Hematopoietic multipotent progenitor cell treated with erythropoietin and hydrocortisone succinate and interleukin-3 and kit ligand, for 15 days (in vitro differentiated cells): ENCODE measurements around the gene CASTOR1.
A peak's percentile ranks its signal among the peaks of the same experiment; 100 is the strongest.

ENCODE experiments used
- DNase-seq: peaks from one replicate; pipeline ENCODE4 v3.0.0-alpha.2; 2015; ENCODE audit warnings: low spot score

Gene CASTOR1

DNA sequence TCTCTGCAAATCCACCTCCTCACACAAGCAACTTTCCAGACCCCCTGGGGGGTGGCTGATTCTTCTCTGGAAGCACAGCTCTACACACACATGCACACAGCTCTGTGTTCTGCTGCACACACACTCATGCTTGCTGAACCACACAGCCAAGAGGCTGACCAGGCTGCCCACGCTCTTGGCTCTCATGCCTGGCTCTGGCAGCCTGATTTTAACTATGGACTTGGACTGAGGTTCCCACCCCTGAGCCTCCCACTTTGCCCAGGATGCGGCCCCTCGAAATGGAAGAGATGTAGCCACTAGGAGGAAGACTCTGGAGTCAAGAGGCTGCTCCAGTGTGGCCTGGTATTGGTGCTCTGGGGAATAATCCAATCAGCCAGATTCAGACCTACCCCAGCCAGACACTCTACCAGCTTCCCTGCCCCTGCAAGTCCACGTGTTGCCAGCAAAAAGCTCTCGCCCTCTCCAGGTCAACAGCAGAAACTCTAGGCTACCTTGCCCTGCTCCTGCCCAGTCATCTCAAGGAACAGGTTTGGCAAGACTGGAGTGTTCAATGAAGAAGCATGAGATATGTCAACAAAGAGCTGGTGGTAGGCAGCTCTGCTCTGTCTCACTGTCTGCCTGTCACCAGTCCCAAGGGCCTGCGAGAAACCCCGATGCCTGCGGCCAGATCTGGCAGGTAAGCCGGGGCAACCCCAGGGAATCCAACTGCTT, 8.8 kb upstream of the CASTOR1 start:
- DNase-seq = no peak

DNA sequence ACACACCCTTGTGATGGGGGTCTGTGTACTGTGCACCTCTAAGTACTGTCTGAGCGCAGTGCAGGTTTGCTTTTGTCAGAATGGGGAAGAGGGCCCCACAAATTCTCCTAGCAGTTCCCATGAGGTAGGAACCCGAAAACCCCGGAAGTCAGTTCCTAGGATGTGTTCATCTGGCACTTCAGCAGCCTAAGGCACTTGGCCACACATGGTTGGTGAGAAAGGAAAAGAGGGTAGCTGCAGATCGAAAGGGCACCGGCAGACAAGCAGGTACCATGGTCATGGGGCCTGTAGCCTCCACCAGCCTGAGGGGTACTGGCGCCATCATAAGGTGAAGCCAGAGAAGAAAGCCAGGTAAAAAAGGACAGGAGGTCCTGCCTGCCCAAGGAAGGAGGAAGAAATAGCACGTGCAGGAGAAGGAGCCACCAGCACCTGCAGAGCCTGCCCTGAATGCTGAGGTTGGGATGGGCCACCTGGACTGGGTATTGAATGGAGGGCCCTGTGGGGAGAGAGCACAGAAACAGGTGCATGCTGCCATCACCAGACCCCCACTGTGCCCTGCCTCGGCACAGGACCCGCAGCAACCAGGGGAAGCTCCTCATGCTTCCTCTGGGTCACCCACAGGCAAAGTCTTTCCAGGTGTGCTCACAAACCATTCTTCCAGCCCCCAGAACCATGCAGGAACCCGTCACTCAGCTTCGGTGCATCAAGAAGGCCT, 8.1 kb upstream of the CASTOR1 start:
- no peak for DNase-seq

DNA sequence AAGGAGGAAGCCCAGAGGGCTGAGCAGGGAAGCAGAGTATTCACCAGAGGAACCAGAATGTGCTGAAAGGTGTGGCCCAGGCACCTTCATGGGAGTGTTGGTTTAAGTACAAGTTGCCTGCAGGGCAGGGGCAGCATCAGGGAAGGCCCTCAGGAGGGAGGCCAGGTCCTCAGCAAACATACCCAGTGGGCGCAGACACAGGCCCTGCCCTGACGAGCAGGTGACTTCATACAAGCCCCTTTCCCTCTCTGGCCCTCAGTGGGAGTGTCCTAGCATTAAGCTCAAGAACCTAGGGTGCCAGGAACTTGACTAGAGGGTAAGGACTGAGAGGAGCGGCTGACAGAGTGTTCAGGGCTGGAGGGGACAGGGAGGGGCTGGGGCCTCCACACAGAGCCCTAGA, 7.5 kb upstream of the CASTOR1 start:
- DNase-seq = no peak

DNA sequence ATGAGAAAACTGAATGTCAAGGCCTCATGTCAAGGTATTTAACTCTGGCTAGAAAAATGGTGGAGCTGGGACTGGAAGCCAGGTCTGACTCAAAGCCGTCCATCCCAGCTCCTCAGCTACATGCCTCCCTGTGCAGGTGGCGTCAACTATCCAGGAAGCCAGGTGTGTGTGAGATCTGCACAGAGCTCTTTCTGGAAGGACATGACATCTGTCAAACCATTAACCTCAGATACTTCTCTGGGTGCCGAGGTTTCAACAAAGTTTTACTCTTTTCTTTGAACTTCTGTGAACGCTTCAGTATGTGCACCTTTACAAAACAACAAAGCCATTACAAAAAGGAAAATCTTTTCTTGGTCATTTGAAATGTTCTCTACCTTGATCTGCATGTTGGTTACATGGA, 7.0 kb upstream of the CASTOR1 start:
- DNase-seq = no peak

DNA sequence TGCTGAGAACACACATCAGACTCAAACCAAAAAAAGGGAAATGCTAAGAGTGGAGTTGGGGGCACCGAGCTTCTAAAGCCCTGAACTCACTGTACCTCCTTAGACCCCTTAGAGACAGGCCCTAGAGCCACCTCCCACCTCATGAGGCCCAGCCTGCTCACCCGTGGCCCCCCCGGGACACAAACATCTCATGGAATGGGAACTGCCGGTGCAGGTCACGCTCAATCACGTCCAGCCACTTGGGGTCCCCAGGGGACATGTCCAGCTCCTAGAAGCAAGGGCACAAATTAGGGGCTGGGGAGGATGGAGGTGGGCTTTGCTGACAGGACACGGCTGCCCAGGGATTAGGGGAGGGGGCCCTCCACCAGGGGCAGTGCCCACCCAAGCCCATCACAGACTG, 6.3 kb upstream of the CASTOR1 start:
- DNase-seq = no peak

DNA sequence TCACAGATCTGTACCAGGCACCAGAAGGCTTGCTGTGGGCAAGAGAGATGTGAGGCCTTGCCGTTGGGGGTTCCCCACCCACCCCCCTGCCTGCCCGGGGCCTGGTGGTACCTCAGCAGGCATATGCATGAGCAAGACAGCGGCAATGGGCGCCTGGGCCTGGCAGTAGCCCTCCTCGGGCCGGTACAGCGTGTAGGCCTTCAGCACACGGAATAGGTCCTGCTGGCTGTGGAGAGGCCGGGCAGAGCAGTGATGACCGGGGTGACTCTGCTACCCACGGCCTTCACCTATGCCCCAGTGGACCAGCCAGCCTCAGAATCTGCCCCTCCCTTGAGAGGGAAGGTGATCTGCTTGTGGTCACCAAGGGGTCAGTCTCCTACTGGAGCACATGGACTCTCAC, 5.5 kb upstream of the CASTOR1 start:
- DNase-seq = no peak

DNA sequence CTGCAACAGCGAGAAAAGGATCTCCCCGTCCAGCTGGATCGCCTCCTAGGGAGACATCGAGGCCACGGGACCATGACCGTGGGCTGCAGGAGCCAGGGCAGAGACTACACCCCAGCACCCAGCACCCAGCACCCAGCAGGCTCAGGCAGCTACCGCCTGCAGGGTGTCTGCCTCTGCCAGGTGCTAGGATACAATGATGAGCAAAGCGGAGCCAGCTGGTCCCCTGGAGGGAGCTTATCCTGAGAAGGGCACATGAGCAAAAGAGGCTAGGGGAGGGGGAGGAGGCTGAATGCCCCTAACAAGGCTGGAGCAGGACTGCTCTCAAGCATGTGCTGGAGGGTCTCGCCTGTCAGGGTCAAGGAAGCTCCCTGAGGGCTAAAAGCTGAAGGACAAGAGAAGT, 4.8 kb upstream of the CASTOR1 start:
- DNase-seq = no peak

DNA sequence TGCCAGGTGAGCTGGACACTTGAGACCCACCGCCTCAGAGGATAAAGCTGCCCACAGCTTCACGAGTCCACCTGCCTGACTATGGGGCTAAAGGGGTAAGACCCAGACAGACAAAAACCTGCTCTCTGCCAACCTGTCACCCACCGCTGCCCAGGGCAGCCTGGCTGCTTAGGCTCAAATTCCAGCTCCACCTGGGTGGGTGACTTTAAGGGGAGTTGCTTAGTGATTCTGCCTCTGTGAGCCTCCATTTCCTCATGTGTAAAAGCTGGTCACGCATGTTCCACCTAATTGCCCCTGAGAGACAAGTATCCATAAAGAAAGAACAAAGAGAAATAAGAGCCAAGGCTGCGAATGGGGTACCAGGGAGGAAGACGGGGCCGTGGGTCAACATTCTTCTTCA, 3.7 kb upstream of the CASTOR1 start:
- no peak for DNase-seq

DNA sequence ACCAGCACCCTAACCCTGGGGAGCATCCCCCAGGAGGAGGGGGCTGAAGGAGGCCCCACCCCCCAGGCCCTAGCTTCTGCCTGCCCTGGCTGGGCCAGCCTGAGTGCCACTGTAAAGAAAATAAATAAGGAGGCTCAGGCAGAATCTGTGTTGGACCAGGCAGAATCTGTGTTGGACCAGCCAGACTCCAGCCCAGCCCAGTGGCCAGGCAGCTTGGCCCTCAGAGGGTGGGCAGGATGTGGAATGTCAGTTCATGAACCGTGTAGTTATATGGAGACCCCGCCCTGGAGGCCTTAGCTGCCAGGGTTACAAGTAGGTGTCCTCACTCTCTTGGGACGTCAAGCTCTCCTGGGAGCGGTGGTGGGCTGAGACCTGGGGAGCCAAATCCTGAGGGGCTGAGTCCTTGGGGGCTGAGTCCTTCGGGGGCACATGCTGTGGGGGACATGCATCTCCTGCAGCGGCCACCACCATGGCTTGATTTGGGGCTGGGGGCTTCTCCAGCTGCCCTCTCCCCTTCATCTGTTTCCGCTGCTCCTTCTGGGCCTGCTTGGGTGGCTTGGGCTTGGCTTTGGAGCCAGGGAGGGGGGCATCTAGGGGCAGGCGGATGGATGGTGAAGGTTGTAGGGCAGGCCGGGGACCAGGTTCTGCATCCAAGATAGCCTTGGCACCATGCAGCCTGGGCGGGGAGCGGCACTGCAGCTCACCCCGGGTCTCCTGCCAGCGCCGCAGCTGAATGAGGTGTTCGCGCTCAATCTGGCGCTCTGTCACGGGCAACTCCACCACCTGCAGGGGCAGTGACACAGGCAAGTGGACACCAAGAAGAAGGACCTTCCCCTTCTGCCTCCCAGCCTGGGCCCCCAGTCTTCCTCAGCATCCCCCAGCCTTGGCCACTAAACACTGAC, 3.0 kb upstream of the CASTOR1 start:
- no peak for DNase-seq

DNA sequence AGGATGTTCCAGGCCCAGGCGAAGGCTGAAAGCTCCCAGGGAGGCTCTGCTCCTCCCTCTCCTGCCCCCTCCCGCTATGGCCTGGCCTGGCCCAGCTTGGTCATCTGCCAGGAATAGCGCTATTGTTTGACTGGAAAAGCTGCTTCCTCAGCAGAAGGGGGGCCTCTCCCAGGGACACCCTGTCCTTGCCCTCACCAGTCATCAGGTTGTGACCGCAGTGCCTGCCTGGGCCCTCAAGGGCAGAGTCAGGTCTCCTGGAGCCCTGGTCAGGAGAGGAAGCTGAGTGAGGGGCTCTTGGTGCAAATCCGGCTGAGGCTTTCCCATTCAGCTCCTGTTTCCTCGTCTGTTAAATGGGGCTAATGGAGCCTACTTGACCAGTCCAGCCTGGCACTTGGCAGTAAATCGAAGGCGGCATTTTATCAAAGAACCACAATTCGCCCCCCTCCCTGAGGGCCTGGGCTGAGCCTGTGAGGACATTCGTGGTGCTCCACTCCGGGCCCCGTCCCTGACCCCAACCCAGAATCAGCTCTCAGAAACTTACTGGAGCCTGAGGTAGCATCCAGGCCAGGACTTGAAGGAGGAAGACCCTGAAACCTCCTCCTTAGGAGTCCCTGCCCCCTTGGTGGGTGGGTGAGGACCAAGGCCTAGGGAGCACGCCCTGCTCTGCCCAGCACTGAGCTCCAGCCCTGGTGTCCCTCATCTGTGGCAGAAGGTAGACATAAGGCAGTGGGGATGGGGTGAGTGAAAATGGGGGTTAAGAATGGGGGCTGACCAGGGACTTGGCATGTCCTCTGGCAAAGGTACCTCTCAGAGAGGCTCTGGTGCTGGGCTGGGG, 2.0 kb upstream of the CASTOR1 start:
- no peak for DNase-seq

DNA sequence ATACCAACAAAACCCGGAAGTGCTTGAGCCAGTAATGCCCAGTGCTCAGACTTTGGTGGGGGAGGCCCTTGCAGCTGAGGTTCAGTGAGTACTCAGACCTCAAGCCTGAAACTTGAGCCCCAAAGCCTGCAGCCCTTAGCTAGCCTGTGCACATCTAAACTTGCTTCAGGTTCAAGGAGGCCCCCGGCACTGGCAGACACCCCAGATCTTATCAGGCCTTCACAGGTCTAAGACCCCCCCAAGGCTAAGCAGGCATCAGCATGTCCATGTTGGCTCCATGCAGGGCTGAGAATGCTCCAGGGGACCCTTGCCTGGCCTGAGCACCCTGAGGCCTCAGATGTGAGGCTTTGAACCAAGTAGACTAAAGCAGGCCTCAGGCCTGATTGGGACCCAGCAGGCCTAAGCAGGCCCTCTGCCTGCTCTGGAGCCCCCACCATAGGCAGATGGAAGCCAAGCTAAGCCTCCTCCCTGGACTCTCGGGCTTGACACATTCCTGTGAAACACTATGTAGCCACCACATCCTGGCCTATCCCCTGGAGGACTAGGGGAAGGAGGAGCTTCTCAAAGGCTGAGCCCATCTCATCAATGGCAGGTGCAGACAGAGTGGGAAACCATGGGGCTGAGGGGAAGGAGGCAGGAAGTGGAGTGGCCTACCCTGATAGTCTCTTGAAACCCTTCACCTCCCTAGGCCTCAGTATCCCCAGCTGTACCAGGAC, 1.2 kb upstream of the CASTOR1 start:
- no peak for DNase-seq

DNA sequence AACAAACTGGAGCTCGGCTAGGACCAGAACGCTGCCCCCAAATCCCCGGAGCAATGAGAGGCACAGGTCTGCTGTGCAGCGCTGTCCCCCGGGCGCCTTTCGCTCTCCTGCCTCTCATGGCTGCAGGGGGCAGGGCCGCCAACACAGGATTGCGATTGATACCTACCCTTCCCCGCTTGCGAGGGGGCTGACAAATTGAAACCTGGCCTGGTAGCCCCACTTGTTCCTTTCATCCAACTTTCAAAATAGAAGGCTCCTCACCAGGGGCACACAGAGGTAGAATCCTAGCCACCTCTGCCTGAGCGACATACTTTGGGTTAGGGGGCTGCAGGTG, 642 bp upstream of the CASTOR1 start:
- no peak for DNase-seq

DNA sequence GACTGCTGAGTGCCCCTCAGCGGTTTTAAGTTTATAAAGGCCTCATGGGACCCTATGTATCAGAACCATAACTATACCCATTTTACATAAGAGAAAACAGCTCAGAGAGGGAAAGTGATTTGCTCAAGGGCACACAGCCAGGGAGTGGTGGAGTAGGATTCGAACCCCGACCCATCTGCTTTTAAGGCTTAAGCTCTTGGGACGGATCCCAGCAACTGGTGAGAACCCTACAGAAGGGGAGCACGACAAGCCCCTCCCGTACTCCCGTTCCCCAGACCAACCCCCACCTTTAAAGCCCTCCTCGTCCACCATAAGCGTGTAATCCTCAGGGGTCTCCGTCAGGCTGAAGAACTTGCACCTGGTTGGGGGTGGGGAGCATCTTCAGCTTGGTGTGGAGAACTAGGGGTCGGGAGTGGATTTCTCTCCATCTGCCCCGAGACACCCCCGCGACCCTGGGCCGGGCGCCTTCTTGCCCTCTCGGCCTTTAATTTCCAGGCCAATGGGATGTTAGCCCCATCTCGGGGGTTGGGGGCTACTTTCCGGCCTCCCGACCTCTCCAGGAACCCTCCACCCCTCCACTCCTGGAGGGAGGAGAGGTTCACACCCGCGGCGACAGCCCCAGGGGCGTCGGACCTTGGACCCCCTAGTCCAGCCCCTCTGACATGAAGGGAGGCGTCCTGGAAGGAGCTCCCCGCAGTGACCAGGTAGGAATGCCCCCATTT, 725 bp downstream of the CASTOR1 start:
- no peak for DNase-seq

DNA sequence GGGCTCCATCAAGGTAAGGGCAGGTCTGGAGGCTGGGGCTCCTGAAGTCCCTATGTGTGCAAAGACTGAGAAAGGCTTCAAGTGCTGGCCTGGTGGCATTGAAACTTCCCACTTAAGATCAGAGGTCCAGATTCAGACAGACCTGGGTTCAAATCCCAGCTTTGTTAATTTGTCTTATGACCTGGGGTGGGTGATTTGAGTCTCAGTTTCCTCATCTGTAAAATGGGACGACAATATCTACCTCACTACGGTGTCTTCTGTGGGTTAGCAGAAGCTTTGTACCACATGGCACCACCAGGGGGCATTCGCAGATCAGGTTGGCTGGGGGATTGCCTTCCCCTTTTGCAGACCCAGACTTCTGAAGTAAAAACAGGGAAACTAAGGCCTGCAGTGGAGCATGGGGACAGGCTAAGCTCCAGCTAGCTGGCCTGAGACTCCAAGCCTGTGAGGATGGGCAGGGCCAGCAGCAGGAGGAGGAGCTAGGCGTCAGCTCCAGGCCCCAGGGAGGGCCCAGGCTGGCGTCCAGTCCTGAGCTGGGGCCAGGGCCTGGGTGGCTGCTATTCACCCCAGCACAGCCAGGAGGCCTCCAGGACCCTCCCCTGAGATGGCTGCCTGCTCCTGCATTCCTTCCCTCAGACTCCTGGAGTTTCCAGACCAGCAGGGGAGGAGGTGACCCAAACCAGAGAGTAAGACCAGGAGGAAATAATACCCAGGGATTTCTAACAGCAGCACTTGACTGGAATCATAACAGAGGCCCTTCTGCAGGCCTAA, 1.5 kb downstream of the CASTOR1 start:
- peak; percentile 86 for DNase-seq

DNA sequence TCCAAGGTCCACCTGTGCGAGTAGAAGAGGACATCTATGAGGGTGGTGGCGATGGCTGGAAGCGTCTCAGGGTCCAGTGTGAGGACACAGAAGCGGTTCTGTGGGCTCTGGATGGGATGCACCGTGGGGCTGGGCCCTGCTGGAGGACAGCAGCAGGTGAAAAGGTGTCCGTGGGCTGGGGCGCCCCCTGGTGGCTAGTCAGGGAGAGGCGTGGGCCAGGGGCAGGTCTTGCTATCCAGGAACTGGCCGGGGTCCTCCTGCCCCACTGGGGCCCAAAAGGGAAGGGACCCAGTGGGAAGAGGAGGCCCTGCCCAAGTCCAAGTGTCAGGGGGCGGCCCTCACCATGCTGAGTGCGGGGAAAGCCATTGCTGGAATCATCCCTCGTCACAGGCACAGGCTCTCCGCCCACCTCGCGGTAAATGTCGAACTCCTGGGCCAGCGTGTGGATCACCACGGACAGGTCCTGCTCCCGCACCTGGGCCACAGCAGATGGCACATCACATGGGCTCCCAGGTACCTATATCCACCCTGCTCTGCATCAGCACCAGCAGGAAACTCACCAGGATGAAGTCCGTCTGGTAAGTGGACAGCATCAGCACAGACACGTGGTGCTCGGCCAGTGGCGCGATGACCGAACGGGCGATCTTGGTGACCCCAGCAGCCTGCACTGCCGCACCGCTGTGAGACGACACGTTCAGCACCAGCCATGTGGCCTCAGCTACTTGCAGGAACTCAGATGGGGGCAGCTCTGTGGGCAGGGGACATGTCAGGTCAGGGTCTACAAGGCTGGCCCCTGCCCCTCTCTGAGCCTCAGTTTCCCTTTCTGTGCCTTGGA, 2.3 kb downstream of the CASTOR1 start:
- DNase-seq = peak; percentile 82

DNA sequence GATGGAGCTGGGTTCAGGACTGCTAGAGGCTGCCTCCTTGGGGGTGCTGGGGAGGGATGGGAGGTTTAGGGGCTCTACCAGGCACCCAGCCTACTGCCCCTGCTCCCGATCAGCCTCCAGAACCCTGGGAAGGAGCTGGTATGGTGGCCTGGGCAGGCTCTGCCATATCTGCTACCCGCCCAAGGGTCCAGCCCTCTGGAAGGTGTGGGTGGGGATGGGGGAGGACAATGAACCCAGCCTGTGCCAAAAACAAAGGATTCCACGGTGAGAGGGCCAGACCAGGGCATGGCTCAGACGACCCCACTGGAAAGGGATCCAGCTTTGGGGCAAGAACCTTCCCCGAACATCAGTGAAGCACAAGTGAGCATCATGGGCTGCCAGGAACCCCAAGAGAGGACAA, 3.0 kb downstream of the CASTOR1 start:
- no peak for DNase-seq

DNA sequence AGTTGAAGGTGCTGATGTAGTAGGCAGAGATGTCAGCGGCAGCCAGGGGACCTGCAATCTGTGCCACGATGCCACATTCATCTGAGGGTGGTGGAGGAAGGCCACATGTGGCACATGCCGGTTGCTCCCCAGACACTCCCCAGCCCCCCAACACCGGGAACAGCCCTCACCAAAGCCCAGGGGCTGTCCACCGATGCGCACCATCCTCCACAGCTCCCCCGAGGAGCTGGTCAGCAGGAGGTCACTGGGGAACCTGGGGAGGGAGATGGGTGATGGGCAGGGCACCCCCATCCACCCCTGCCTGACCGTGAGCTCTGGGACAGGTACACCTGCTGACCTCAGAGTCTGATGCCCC, 3.5 kb downstream of the CASTOR1 start:
- no peak for DNase-seq

DNA sequence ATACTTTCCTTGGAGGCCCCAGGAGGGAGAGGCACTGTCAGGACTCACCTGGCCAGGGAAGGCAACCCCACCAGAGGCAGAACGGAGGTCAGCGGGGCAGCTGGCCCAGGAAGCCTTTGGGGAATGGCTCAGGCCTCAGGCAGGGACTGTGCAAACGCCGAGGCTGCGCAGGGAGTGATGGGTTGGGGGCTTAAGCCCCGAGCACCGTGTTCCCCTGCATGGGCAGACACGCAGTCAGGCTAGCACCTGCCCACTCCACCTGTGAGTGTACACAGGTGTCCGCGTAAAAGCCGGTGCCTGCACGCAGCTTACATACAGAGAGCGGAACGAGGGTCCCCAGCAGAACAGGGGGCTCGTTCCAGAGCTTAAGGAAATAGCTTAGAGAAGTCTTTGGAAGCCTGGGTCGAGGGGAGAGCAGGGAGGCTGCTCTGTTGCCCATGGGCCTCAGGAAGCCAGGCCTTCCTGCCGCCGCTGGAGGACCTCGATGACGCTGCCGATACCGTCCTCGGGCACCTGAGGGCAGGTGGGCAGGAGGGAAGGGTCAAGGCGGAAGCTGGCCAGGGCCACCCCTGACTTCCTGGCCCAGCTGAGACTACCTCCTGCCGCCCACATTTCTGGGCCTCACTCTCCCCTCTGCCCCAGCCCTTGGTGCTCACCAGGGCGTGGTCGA, 4.0 kb downstream of the CASTOR1 start:
- no peak for DNase-seq

DNA sequence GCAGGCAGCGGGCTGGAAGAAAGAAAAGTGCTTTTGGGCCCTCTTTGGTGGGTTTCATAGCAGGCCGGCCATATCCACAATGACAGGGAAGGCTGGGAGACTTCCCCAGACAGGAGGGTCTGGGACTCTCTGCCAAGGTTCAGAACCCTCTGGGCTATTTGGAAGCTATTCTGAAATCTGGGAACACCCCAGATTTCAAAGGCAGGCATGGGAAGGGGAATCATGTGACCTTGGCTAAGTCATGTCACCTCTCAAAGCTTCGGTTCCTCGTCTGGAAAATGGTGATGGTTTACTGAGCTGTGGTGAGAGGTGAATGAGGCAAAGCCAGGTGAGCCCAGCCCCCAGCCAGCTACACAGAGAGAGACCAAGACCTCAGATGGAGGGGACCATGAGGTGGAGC, 4.6 kb downstream of the CASTOR1 start:
- no peak for DNase-seq
